ENCODE measurements around the gene ABAT.
"Not testable (repeated sequence)": the region's sequence is repeated elsewhere in the genome, so short reads cannot be mapped to it uniquely, and the experiment has no call there.

ABAT gene

DNA sequence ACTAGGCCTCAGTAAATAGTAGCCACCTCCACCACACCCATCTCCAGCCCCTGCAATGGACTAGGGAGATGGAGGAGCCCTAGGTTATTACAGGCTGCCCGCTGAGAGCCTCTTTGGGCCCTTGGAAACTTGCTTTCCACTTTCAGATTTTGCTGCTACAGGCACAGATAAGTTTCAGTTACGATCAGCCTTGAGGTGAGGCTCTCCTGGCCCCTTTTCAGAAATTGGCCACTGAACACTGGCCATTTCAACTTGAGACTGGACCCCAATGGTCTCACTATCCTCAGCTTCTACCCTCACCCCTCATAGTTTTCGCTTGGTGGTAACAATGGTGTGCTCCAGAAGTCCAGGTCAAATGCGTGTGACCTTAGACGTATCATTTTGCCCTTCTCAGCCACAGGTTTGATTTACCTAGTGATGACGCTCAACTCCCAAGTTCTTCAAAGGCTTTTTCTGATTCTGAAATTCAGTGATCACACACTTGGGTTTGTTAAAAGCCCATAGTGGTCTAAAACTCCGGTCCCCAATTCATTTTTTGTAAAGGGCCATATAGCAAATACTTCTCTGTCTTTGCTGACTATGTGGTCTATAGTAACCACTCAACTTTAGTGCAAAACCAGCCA lies 124.2 kb downstream of the ABAT start:
- H3K4me3 ChIP-seq (replicated peaks in 1 of 2; ENCODE audit: low read depth in 2 of 2, low read length in 2 of 2) = peak overlapping the region; percentile 85 to 98
- TF ChIP-seq, protein P1, sequence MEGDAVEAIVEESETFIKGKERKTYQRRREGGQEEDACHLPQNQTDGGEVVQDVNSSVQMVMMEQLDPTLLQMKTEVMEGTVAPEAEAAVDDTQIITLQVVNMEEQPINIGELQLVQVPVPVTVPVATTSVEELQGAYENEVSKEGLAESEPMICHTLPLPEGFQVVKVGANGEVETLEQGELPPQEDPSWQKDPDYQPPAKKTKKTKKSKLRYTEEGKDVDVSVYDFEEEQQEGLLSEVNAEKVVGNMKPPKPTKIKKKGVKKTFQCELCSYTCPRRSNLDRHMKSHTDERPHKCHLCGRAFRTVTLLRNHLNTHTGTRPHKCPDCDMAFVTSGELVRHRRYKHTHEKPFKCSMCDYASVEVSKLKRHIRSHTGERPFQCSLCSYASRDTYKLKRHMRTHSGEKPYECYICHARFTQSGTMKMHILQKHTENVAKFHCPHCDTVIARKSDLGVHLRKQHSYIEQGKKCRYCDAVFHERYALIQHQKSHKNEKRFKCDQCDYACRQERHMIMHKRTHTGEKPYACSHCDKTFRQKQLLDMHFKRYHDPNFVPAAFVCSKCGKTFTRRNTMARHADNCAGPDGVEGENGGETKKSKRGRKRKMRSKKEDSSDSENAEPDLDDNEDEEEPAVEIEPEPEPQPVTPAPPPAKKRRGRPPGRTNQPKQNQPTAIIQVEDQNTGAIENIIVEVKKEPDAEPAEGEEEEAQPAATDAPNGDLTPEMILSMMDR (IDR thresholded peaks at IDR 0.05; ENCODE audit: low read depth, low read length) = no peak
- DNase-seq (ENCODE audit: low read depth in 2 of 2) = no peak

- no peak overlapping the region for H3K4me3 ChIP-seq (replicated peaks in 1 of 2; ENCODE audit: low read depth in 2 of 2, low read length in 2 of 2)
- no peak for DNase-seq (ENCODE audit: low read depth in 2 of 2)
- TF ChIP-seq, protein P1 (IDR thresholded peaks at IDR 0.05; ENCODE audit: low read depth, low read length) = no peak
Measured at GRCh38 chr16:8801701-8802100, 127.3 kb downstream of the ABAT start.

GRCh38 chr16:8803733-8804132 lies 129.3 kb downstream of the ABAT start:
- not testable (repeated sequence) for DNase-seq (ENCODE audit: low read depth in 2 of 2); H3K4me3 ChIP-seq (replicated peaks in 1 of 2; ENCODE audit: low read depth in 2 of 2, low read length in 2 of 2)

DNA sequence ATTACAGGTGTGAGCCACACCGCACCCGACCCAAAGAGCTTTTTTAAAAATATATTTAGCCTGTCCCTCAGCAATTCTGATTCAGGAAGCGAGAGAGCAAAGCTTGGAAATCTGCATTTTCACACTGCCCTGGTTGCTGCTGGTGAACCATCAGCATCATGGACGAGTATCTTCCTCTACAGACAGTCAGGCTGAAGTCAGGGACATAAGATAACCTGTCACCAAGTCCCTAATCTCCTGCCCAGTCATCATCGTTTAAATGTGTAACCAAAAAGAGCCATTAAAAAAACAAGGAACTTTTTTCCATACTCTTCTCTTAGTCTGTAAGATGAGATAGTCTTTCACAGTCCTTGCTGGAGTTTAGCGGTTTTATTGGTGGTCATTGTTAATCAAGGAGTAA lies 129.9 kb downstream of the ABAT start:
- DNase-seq (ENCODE audit: low read depth in 2 of 2) = no peak
- TF ChIP-seq, protein P1 (IDR thresholded peaks at IDR 0.05; ENCODE audit: low read depth, low read length) = no peak

GRCh38 chr16:8806272-8806983 lies 132.0 kb downstream of the ABAT start:
- no peak overlapping the region for H3K4me3 ChIP-seq (replicated peaks in 1 of 2; ENCODE audit: low read depth in 2 of 2, low read length in 2 of 2)
- TF ChIP-seq, protein P1 (IDR thresholded peaks at IDR 0.05; ENCODE audit: low read depth, low read length) = no peak
- no peak for DNase-seq (ENCODE audit: low read depth in 2 of 2)

More for the DNA sequence above, 129.9 kb downstream of the ABAT start:
- H3K4me3 ChIP-seq (replicated peaks in 1 of 2; ENCODE audit: low read depth in 2 of 2, low read length in 2 of 2) = no peak overlapping the region

GRCh38 chr16:8807189-8807588 lies 132.8 kb downstream of the ABAT start:
- DNase-seq (ENCODE audit: low read depth in 2 of 2) = no peak
- TF ChIP-seq, protein P1 (IDR thresholded peaks at IDR 0.05; ENCODE audit: low read depth, low read length) = no peak
- H3K4me3 ChIP-seq (replicated peaks in 1 of 2; ENCODE audit: low read depth in 2 of 2, low read length in 2 of 2) = no peak overlapping the region

GRCh38 chr16:8808009-8808408 lies 133.6 kb downstream of the ABAT start:
- H3K4me3 ChIP-seq (replicated peaks in 1 of 2; ENCODE audit: low read depth in 2 of 2, low read length in 2 of 2) = no peak overlapping the region
- TF ChIP-seq, protein P1 (IDR thresholded peaks at IDR 0.05; ENCODE audit: low read depth, low read length) = no peak
- DNase-seq (ENCODE audit: low read depth in 2 of 2) = no peak

All from cardiac fibroblast (primary cell).